H9 (cell line): ENCODE data around the gene PLXNB3. TPM values are rescaled to one million over a fixed set of nuclear protein-coding genes. Genes with fewer than 3 reads are reported as not detected.

Experiments used
- DNase-seq: peaks from one replicate; pipeline ENCODE4 v3.0.0-alpha.2; 2017
- H2AFZ ChIP-seq: one replicate; pipeline ENCODE4 v1.6.1; 2013; ENCODE audit warnings: mild to moderate bottlenecking, low read length, control low read depth, moderate library complexity
- H2AK5ac ChIP-seq: 2 replicates; pipeline ENCODE4 v1.6.1; 2013; ENCODE audit warnings: low read length, control low read depth, mixed read lengths; ENCODE audit not compliant: insufficient read length
- H2BK120ac ChIP-seq: one replicate; pipeline ENCODE4 v1.6.1; 2013; ENCODE audit warnings: low read depth, mild to moderate bottlenecking, low read length, control low read depth, inconsistent platforms; ENCODE audit not compliant: poor library complexity, severe bottlenecking
- H2BK12ac ChIP-seq: 2 replicates; pipeline ENCODE4 v1.6.1; 2013; ENCODE audit warnings: low read length, control low read depth, mixed read lengths, low read depth; ENCODE audit not compliant: insufficient read length
- H2BK15ac ChIP-seq: 2 replicates; pipeline ENCODE4 v1.6.1; 2013; ENCODE audit warnings: low read depth, low read length, control low read depth
- H2BK20ac ChIP-seq: one replicate; pipeline ENCODE4 v1.6.1; 2013; ENCODE audit warnings: low read depth, mild to moderate bottlenecking, low read length, control low read depth, inconsistent platforms; ENCODE audit not compliant: poor library complexity, severe bottlenecking
- H2BK5ac ChIP-seq: 2 replicates; pipeline ENCODE4 v1.6.1; 2013; ENCODE audit warnings: low read length, control low read depth, mixed read lengths; ENCODE audit not compliant: insufficient read length
- H3K14ac ChIP-seq: 2 replicates; pipeline ENCODE4 v1.6.1; 2013; ENCODE audit warnings: low read length, control low read depth; ENCODE audit not compliant: insufficient read depth
- H3K18ac ChIP-seq: 2 replicates; pipeline ENCODE4 v1.6.1; 2013; ENCODE audit warnings: low read depth, mild to moderate bottlenecking, mixed read lengths, low read length, control low read depth; ENCODE audit not compliant: insufficient read length
- H3K23ac ChIP-seq: 2 replicates; pipeline ENCODE4 v1.6.1; 2013; ENCODE audit warnings: low read length, control low read depth, mixed read lengths, low read depth; ENCODE audit not compliant: insufficient read length
- H3K23me2 ChIP-seq: 2 replicates; pipeline ENCODE4 v1.6.1; 2013; ENCODE audit warnings: low read depth, mild to moderate bottlenecking, mixed read lengths, low read length, control low read depth; ENCODE audit not compliant: insufficient read length, poor library complexity, severe bottlenecking
- H3K27ac ChIP-seq: 2 replicates; pipeline ENCODE4 v1.5.1; 2013; ENCODE audit warnings: low read length, control low read depth, mixed read lengths, low read depth; ENCODE audit not compliant: insufficient read length
- H3K27me3 ChIP-seq: 2 replicates; pipeline ENCODE4 v1.6.1; 2013; ENCODE audit warnings: low read length, control low read depth, inconsistent platforms; ENCODE audit not compliant: insufficient read depth
- H3K4ac ChIP-seq: 2 replicates; pipeline ENCODE4 v1.6.1; 2013; ENCODE audit warnings: low read depth, mild to moderate bottlenecking, control low read depth, inconsistent platforms, low read length, moderate library complexity
- H3K4me1 ChIP-seq: 2 replicates; pipeline ENCODE4 v1.6.1; 2013; ENCODE audit warnings: low read length, control low read depth, inconsistent platforms; ENCODE audit not compliant: insufficient read depth
- H3K4me2 ChIP-seq: 2 replicates; pipeline ENCODE4 v1.6.1; 2013; ENCODE audit warnings: low read length, control low read depth, mixed read lengths; ENCODE audit not compliant: insufficient read length, insufficient read depth
- H3K56ac ChIP-seq: 2 replicates; pipeline ENCODE4 v1.6.1; 2013; ENCODE audit warnings: low read depth, mild to moderate bottlenecking, mixed read lengths, low read length, control low read depth; ENCODE audit not compliant: insufficient read length
- H3K79me1 ChIP-seq: 2 replicates; pipeline ENCODE4 v1.6.1; 2013; ENCODE audit warnings: low read depth, mild to moderate bottlenecking, moderate library complexity, low read length, control low read depth, inconsistent platforms; ENCODE audit not compliant: insufficient read depth, poor library complexity, severe bottlenecking
- H3K79me2 ChIP-seq: 2 replicates; pipeline ENCODE4 v1.6.1; 2013; ENCODE audit warnings: low read length, control low read depth, inconsistent platforms; ENCODE audit not compliant: insufficient read depth
- H3K9ac ChIP-seq: 2 replicates; pipeline ENCODE4 v1.6.1; 2013; ENCODE audit warnings: low read length, control low read depth, mixed read lengths; ENCODE audit not compliant: insufficient read length; ENCODE audit errors: extremely low read depth
- H3K9me3 ChIP-seq: one replicate; pipeline ENCODE4 v1.6.1; 2013; ENCODE audit warnings: low read depth, low read length, inconsistent platforms; ENCODE audit not compliant: control insufficient read depth
- H3T11ph ChIP-seq: one replicate; pipeline ENCODE4 v1.6.1; 2013; ENCODE audit warnings: mild to moderate bottlenecking, low read length, control low read depth, inconsistent platforms
- H4K20me1 ChIP-seq: one replicate; pipeline ENCODE4 v1.6.1; 2013; ENCODE audit not compliant: control insufficient read depth, insufficient read length, insufficient read depth
- H4K5ac ChIP-seq: 2 replicates; pipeline ENCODE4 v1.6.1; 2013; ENCODE audit warnings: low read depth, mild to moderate bottlenecking, mixed read lengths, low read length, control low read depth; ENCODE audit not compliant: insufficient read length
- H4K8ac ChIP-seq: replicated peaks from 2 replicates; pipeline ENCODE4 v1.6.1; 2013; ENCODE audit warnings: low read length, control low read depth, mixed read lengths, low read depth; ENCODE audit not compliant: insufficient read length
- H4K91ac ChIP-seq: 2 replicates; pipeline ENCODE4 v1.6.1; 2013; ENCODE audit warnings: low read depth, mild to moderate bottlenecking, moderate library complexity, mixed read lengths, low read length, control low read depth; ENCODE audit not compliant: insufficient read length
- H3K27ac Mint-ChIP-seq, 3 experiments: 2 replicates in 2 of 3; 3 replicates in 1 of 3; pipeline ENCODE4 v1.8.0; 2020 to 2021; ENCODE audit warnings: mixed read lengths in 3 of 3, mild to moderate bottlenecking in 1 of 3, moderate library complexity in 1 of 3
- H3K27me3 Mint-ChIP-seq: 2 replicates; pipeline ENCODE4 v1.8.0; 2021; ENCODE audit warnings: low read depth, mild to moderate bottlenecking, moderate library complexity, mixed read lengths
- H3K36me3 Mint-ChIP-seq, 3 experiments: 2 replicates in 2 of 3; 3 replicates in 1 of 3; pipeline ENCODE4 v1.8.0; 2020 to 2021; ENCODE audit warnings: low read depth in 3 of 3, mixed read lengths in 3 of 3; ENCODE audit not compliant: insufficient read depth in 1 of 3
- H3K4me1 Mint-ChIP-seq, 2 experiments: 2 replicates each; pipeline ENCODE4 v1.8.0; 2020; ENCODE audit warnings: mixed read lengths in 2 of 2
- H3K4me3 Mint-ChIP-seq, 2 experiments: 2 replicates in 1 of 2; 3 replicates in 1 of 2; pipeline ENCODE4 v1.8.0; 2020 to 2021; ENCODE audit warnings: mild to moderate bottlenecking in 2 of 2, mixed read lengths in 2 of 2, moderate library complexity in 1 of 2
- H3K9me3 Mint-ChIP-seq, 2 experiments: 2 replicates in 1 of 2; 3 replicates in 1 of 2; pipeline ENCODE4 v1.8.0; 2020; ENCODE audit warnings: mild to moderate bottlenecking in 2 of 2, mixed read lengths in 2 of 2, moderate library complexity in 1 of 2
- WGBS: extraction: QIAGEN DNeasy Blood & Tissue Kit; methylation state at CpG from one replicate; pipeline ENCODE4 v1.1.7; 2013; ENCODE audit warnings: missing lambda C conversion rate, low lambda C conversion rate, mixed read lengths; ENCODE audit not compliant: insufficient read length; ENCODE audit errors: extremely low coverage; 5-methylcytosine and 5-hydroxymethylcytosine counted together
- total RNA-seq: library from RNA; stranded (reverse); gene quantifications from 2 replicates; pipeline ENCODE4 v1.2.1, GENCODE V29; 2021
- TF ChIP-seq, protein P1 (sequence below): fragments of 200-600 bp; sonication (generic); conservative IDR thresholded peaks from 3 replicates; pipeline ENCODE4 v1.8.0; 2021; ENCODE audit warnings: antibody characterized with exemption, mild to moderate bottlenecking

PLXNB3 gene
- total RNA-seq, 1 experiment from 2014 or later: 1.9 TPM

GRCh38 chrX:153731117-153731844, 32.8 kb upstream of the PLXNB3 start:
- no peak overlapping the region for H3K27ac Mint-ChIP-seq
- H3K27me3 Mint-ChIP-seq: no peaks in the 10 kb centered on the region; the same call in 1 of the 2 replicates
- H3K4me3 Mint-ChIP-seq: no peak overlapping the region
- TF ChIP-seq, protein P1, sequence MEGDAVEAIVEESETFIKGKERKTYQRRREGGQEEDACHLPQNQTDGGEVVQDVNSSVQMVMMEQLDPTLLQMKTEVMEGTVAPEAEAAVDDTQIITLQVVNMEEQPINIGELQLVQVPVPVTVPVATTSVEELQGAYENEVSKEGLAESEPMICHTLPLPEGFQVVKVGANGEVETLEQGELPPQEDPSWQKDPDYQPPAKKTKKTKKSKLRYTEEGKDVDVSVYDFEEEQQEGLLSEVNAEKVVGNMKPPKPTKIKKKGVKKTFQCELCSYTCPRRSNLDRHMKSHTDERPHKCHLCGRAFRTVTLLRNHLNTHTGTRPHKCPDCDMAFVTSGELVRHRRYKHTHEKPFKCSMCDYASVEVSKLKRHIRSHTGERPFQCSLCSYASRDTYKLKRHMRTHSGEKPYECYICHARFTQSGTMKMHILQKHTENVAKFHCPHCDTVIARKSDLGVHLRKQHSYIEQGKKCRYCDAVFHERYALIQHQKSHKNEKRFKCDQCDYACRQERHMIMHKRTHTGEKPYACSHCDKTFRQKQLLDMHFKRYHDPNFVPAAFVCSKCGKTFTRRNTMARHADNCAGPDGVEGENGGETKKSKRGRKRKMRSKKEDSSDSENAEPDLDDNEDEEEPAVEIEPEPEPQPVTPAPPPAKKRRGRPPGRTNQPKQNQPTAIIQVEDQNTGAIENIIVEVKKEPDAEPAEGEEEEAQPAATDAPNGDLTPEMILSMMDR: no peak
- Histone ChIP-seq H3K4me1 (no peaks in the 10 kb centered on the region), H3K27ac (no peak overlapping the region), H3K23ac (no peak overlapping the region), H3K23me2 (no peaks in the 10 kb centered on the region), H3K27me3 (no peaks in the 10 kb centered on the region), H4K8ac (no peak overlapping the region), H2BK12ac (no peak overlapping the region), H3K56ac (no peak overlapping the region), H3K9me3 (peaks cover 49% of the 10 kb centered on the region), H3K9ac (no peak overlapping the region), H2AK5ac (no peak overlapping the region), H3K4me2 (no peak overlapping the region), H3K79me1 (no peaks in the 10 kb centered on the region), H4K20me1 (no peaks in the 10 kb centered on the region), H4K5ac (no peak overlapping the region), H3K4ac (no peak overlapping the region), H2BK5ac (no peak overlapping the region), H2BK20ac (no peak overlapping the region), H4K91ac (no peak overlapping the region), H3K14ac (no peak overlapping the region), H2AFZ (no peak overlapping the region), H2BK120ac (no peak overlapping the region), H3T11ph (no peak overlapping the region), H3K18ac (no peak overlapping the region), H2BK15ac (no peak overlapping the region), H3K79me2 (no peaks in the 10 kb centered on the region)
- peaks cover 73 to 82% of the 10 kb centered on the region in 2 experiments for H3K9me3 Mint-ChIP-seq
- H3K4me1 Mint-ChIP-seq: peaks cover 17 to 19% of the 10 kb centered on the region in 2 experiments
- peaks cover 10 to 38% (median 37%) of the 10 kb centered on the region in 3 experiments for H3K36me3 Mint-ChIP-seq
- DNase-seq: no peak
- WGBS: no CpG with 5 or more reads among the region's 6 CpGs
